OCI-LY1 (cell line): Measurements from ENCODE around the gene CCDC154.

ENCODE experiments used
- H2AFZ ChIP-seq: fragments of 200-600 bp; sonication (generic), shearing (Covaris generic); 2 replicates; pipeline ENCODE4 v1.6.0; 2014; ENCODE audit warnings: antibody characterized with exemption, mild to moderate bottlenecking, low read length
- H3F3A ChIP-seq: fragments of 200-600 bp; sonication (generic), shearing (Covaris generic); 2 replicates; pipeline ENCODE4 v1.6.0; 2014; ENCODE audit warnings: mild to moderate bottlenecking, antibody characterized with exemption, low read length, moderate library complexity; ENCODE audit not compliant: insufficient read depth
- H3K27ac ChIP-seq: fragments of 200-600 bp; sonication (generic); 2 replicates; pipeline ENCODE4 v1.5.1; 2014; ENCODE audit warnings: low read length, mixed run types, mild to moderate bottlenecking, low read depth; ENCODE audit not compliant: poor library complexity, severe bottlenecking
- H3K27me3 ChIP-seq: fragments of 200-600 bp; sonication (generic); 2 replicates; pipeline ENCODE4 v1.6.0; 2014; ENCODE audit warnings: antibody characterized with exemption, mild to moderate bottlenecking, low read length, moderate library complexity; ENCODE audit not compliant: insufficient read depth
- H3K36me3 ChIP-seq: fragments of 200-600 bp; sonication (generic); 2 replicates; pipeline ENCODE4 v1.6.1; 2014; ENCODE audit warnings: mild to moderate bottlenecking, antibody characterized with exemption, low read length, moderate library complexity, mixed read lengths; ENCODE audit not compliant: insufficient read depth
- H3K4me1 ChIP-seq: fragments of 200-600 bp; sonication (generic); 2 replicates; pipeline ENCODE4 v1.5.1; 2014; ENCODE audit warnings: mild to moderate bottlenecking, low read length, moderate library complexity; ENCODE audit not compliant: insufficient read depth, severe bottlenecking
- H3K4me2 ChIP-seq: fragments of 200-600 bp; sonication (generic), shearing (Covaris generic); 2 replicates; pipeline ENCODE4 v1.6.1; 2014; ENCODE audit warnings: low read length
- H3K4me3 ChIP-seq: fragments of 200-600 bp; sonication (generic); 2 replicates; pipeline ENCODE4 v1.5.1; 2014; ENCODE audit warnings: low read length, low read depth, mild to moderate bottlenecking, mixed read lengths; ENCODE audit not compliant: poor library complexity, severe bottlenecking
- H3K79me2 ChIP-seq: fragments of 200-600 bp; shearing (Covaris generic); 2 replicates; pipeline ENCODE4 v1.6.1; 2016; ENCODE audit warnings: mixed run types, low read length, mixed read lengths; ENCODE audit not compliant: insufficient read depth
- H3K9ac ChIP-seq: fragments of 200-600 bp; sonication (generic), shearing (Covaris generic); 2 replicates; pipeline ENCODE4 v1.6.1; 2014; ENCODE audit warnings: mild to moderate bottlenecking, low read length, mixed read lengths
- H3K9me2 ChIP-seq: fragments of 200-600 bp; sonication (generic), shearing (Covaris generic); 2 replicates; pipeline ENCODE4 v1.6.1; 2014; ENCODE audit warnings: low read depth, mild to moderate bottlenecking, low read length, mixed read lengths
- H3K9me3 ChIP-seq: fragments of 200-600 bp; shearing (Covaris generic); 2 replicates; pipeline ENCODE4 v1.6.1; 2014; ENCODE audit warnings: low read length, mixed read lengths
- H4K20me1 ChIP-seq: fragments of 200-600 bp; sonication (generic), shearing (Covaris generic); 2 replicates; pipeline ENCODE4 v1.6.0; 2016; ENCODE audit warnings: mild to moderate bottlenecking, low read length; ENCODE audit not compliant: insufficient read depth
- CTCF ChIP-seq: fragments of 200-600 bp; sonication (generic), shearing (Covaris generic); IDR thresholded peaks from 2 replicates; pipeline ENCODE4 v1.5.1; 2017; ENCODE audit warnings: mild to moderate bottlenecking, antibody characterized with exemption, low read length, moderate library complexity, mixed read lengths
- EZH2 ChIP-seq: fragments of 200-600 bp; sonication (generic), shearing (Covaris generic); IDR thresholded peaks from 2 replicates; pipeline ENCODE4 v1.8.0; 2017; ENCODE audit warnings: borderline replicate concordance, mixed run types, mild to moderate bottlenecking, antibody characterized with exemption, low read length, moderate library complexity, mixed read lengths

The CCDC154 gene

GRCh38 chr16:1474082-1474795 lies 29.9 kb upstream of the CCDC154 start:
- Histone ChIP-seq H3F3A (no peaks in the 10 kb centered on the region), H4K20me1 (no peaks in the 10 kb centered on the region), H3K36me3 (no peaks in the 10 kb centered on the region; the same call in 1 of the 2 replicates), H3K4me1 (peaks cover 27% of the 10 kb centered on the region), H3K9ac (peak overlapping the region; percentile 95), H3K27ac (no peak overlapping the region), H3K4me2 (peak overlapping the region; percentile 93), H3K27me3 (no peaks in the 10 kb centered on the region), H3K4me3 (peak overlapping the region; percentile 74), H3K79me2 (peaks cover 6% of the 10 kb centered on the region), H2AFZ (no peak overlapping the region), H3K9me3 (no peaks in the 10 kb centered on the region), H3K9me2 (no peaks in the 10 kb centered on the region)
- TF ChIP-seq EZH2 (no peak), CTCF (no peak)

- Histone ChIP-seq H3K4me3 (no peak overlapping the region), H3F3A (no peaks in the 10 kb centered on the region), H3K9me2 (no peaks in the 10 kb centered on the region), H3K4me2 (no peak overlapping the region), H3K27ac (no peak overlapping the region), H3K27me3 (no peaks in the 10 kb centered on the region), H2AFZ (no peak overlapping the region), H3K9me3 (no peaks in the 10 kb centered on the region), H4K20me1 (no peaks in the 10 kb centered on the region), H3K9ac (no peak overlapping the region), H3K79me2 (peaks cover 15% of the 10 kb centered on the region), H3K4me1 (peaks cover 27% of the 10 kb centered on the region), H3K36me3 (no peaks in the 10 kb centered on the region; the same call in 1 of the 2 replicates)
- no peak for TF ChIP-seq EZH2
- no peak for TF ChIP-seq CTCF
Measured at GRCh38 chr16:1472974-1473373, 28.6 kb upstream of the CCDC154 start.

- Histone ChIP-seq H3K9me2 (no peaks in the 10 kb centered on the region), H3K9ac (no peak overlapping the region), H3K27me3 (no peaks in the 10 kb centered on the region), H3K27ac (no peak overlapping the region), H3K36me3 (no peaks in the 10 kb centered on the region; the same call in 1 of the 2 replicates), H2AFZ (no peak overlapping the region), H4K20me1 (no peaks in the 10 kb centered on the region), H3K79me2 (peaks cover 15% of the 10 kb centered on the region), H3F3A (no peaks in the 10 kb centered on the region), H3K4me3 (no peak overlapping the region), H3K4me1 (peaks cover 27% of the 10 kb centered on the region), H3K9me3 (no peaks in the 10 kb centered on the region), H3K4me2 (no peak overlapping the region)
- TF ChIP-seq CTCF (no peak), EZH2 (no peak)
Measured at GRCh38 chr16:1471569-1472194, 27.3 kb upstream of the CCDC154 start.
